KMS-11 (cell line): ENCODE data around the gene SPDYE4.

ENCODE experiments used
- H2AFZ ChIP-seq: fragments of 200-600 bp; sonication (generic); 2 replicates; pipeline ENCODE4 v1.6.1; 2016; ENCODE audit warnings: antibody characterized with exemption, mixed run types, low read depth
- H3K27ac ChIP-seq: fragments of 200-600 bp; sonication (generic); 2 replicates; pipeline ENCODE4 v1.6.1; 2016; ENCODE audit warnings: mild to moderate bottlenecking, mixed run types
- H3K27me3 ChIP-seq: fragments of 200-600 bp; sonication (generic); 2 replicates; pipeline ENCODE4 v1.6.1; 2017; ENCODE audit warnings: mild to moderate bottlenecking, low read depth, mixed run types, moderate library complexity; ENCODE audit not compliant: insufficient read depth
- H3K36me3 ChIP-seq: fragments of 200-600 bp; sonication (generic); 2 replicates; pipeline ENCODE4 v1.6.1; 2017; ENCODE audit warnings: mild to moderate bottlenecking, mixed run types; ENCODE audit not compliant: insufficient read depth
- H3K4me1 ChIP-seq: fragments of 200-600 bp; sonication (generic); 2 replicates; pipeline ENCODE4 v1.6.1; 2016; ENCODE audit warnings: mild to moderate bottlenecking, low read depth, mixed run types; ENCODE audit not compliant: poor library complexity, severe bottlenecking
- H3K4me2 ChIP-seq: fragments of 200-600 bp; sonication (generic); 2 replicates; pipeline ENCODE4 v1.7.0; 2016; ENCODE audit warnings: mild to moderate bottlenecking, mixed run types
- H3K4me3 ChIP-seq: fragments of 200-600 bp; sonication (generic); IDR thresholded peaks from 2 replicates; pipeline ENCODE4 v1.6.1; 2017; ENCODE audit warnings: low read depth, low read length, mixed read lengths; ENCODE audit not compliant: insufficient read depth
- H3K79me2 ChIP-seq: fragments of 200-600 bp; sonication (generic); 2 replicates; pipeline ENCODE4 v1.6.1; 2016; ENCODE audit warnings: low read depth, mixed run types; ENCODE audit not compliant: insufficient read depth
- H3K9ac ChIP-seq: fragments of 200-600 bp; sonication (generic); 2 replicates; pipeline ENCODE4 v1.6.1; 2016; ENCODE audit warnings: mild to moderate bottlenecking, mixed run types
- H4K20me1 ChIP-seq: fragments of 200-600 bp; sonication (generic); 2 replicates; pipeline ENCODE4 v1.6.1; 2016; ENCODE audit warnings: mild to moderate bottlenecking, mixed run types; ENCODE audit not compliant: insufficient read depth
- TF ChIP-seq, protein P1 (sequence below): fragments of 200-600 bp; sonication (generic); conservative IDR thresholded peaks from 2 replicates; pipeline ENCODE4 v1.6.1; 2017; ENCODE audit warnings: low read depth, mild to moderate bottlenecking, antibody characterized with exemption, low read length, moderate library complexity, mixed read lengths

Gene SPDYE4

DNA sequence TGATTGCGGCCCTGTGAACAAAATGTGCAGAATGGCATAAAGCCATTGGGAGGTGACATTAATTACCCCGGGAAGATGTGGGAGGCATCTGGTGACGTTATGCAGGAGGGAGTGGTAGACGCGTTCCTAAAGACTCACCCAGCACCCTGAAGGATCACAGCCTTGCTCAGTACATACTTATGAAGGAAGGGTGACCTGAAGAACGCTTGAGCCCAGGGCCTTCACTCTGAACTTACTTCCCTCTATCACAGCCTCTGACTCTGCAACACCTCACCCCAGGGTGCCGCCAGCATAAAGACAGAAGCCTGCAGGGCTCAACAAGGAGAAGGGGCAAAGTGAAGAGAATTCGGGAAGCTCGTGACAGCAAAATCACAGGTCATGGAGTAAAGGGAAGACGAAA lies 31.4 kb upstream of the SPDYE4 start:
- H2AFZ ChIP-seq, result no peak overlapping the region
- no peak overlapping the region for H3K9ac ChIP-seq
- H3K4me3 ChIP-seq, result no peak overlapping the region
- no peaks in the 10 kb centered on the region for H3K27me3 ChIP-seq
- H3K27ac ChIP-seq, result no peak overlapping the region
- TF ChIP-seq, protein P1, sequence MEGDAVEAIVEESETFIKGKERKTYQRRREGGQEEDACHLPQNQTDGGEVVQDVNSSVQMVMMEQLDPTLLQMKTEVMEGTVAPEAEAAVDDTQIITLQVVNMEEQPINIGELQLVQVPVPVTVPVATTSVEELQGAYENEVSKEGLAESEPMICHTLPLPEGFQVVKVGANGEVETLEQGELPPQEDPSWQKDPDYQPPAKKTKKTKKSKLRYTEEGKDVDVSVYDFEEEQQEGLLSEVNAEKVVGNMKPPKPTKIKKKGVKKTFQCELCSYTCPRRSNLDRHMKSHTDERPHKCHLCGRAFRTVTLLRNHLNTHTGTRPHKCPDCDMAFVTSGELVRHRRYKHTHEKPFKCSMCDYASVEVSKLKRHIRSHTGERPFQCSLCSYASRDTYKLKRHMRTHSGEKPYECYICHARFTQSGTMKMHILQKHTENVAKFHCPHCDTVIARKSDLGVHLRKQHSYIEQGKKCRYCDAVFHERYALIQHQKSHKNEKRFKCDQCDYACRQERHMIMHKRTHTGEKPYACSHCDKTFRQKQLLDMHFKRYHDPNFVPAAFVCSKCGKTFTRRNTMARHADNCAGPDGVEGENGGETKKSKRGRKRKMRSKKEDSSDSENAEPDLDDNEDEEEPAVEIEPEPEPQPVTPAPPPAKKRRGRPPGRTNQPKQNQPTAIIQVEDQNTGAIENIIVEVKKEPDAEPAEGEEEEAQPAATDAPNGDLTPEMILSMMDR, result no peak
- no peak overlapping the region for H3K4me2 ChIP-seq
- H3K79me2 ChIP-seq, result no peaks in the 10 kb centered on the region
- H3K4me1 ChIP-seq, result no peaks in the 10 kb centered on the region
- no peaks in the 10 kb centered on the region for H3K36me3 ChIP-seq
- no peaks in the 10 kb centered on the region for H4K20me1 ChIP-seq

DNA sequence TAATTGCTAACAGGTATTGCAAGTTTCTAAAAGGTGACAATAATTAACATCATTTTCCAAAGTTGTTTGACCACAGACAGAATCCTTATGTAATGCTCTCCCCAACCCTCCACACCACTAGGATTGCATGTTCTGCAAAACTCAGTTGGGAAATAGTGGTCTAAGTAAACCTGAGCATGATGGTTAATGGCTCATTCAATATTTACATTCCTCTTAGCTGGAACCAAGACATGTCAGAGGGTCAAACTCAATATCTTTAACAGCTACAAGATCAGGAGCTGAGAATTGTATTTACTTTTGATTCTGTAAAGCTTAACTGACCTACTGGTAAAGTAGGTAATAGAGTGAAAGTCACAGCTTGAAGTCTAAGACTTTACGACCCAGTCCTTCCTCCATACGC lies 30.7 kb upstream of the SPDYE4 start:
- Histone ChIP-seq H3K4me1 (no peaks in the 10 kb centered on the region), H4K20me1 (no peaks in the 10 kb centered on the region), H3K27ac (no peak overlapping the region), H3K36me3 (no peaks in the 10 kb centered on the region), H3K4me3 (no peak overlapping the region), H2AFZ (no peak overlapping the region), H3K79me2 (no peaks in the 10 kb centered on the region), H3K9ac (no peak overlapping the region), H3K4me2 (no peak overlapping the region), H3K27me3 (no peaks in the 10 kb centered on the region)
- TF ChIP-seq, protein P1, result no peak

DNA sequence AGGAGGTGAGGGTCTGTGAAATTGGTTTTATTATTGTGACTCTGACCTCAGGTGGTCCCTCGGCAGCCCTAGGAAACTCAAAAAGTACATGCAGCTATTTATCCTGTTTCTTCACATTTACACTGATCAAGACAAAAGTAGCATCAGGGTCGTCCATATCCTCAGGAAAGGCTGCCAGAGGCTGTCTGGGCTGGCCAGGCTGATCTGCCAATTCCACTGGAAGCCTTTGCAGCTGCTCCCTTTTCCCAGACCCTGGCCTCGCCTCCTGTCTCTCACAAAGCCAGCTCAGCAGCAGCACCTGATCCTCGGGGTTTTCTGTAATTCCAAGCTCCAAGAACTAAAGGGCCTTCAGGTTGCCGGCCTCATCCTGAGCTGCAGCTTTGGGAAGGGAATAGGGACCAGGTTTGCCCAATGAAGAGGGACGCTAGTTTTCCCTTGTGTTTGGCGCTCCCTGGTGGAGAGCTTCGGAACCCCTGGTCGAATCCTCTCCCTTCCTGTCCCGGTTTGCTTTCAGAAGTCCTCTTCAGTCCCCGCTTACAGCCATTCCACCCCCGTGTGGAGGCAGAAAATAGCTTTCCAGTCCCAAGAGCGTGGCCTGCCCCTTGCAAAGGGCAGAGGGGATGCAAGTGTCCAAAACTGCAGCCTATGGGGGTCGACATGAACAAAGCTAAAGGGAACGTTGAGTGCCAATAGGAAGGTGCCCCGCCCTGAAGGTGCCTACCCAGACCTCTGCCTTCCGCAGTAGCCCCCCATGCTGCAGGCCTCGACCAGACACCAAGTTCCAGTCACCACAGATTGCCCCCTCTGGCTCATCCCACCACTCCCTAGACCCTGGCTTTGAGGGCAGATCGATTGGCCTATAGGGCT lies 27.4 kb upstream of the SPDYE4 start:
- H3K27ac ChIP-seq, result no peak overlapping the region
- no peaks in the 10 kb centered on the region for H3K27me3 ChIP-seq
- H3K4me3 ChIP-seq, result no peak overlapping the region
- H3K36me3 ChIP-seq, result no peaks in the 10 kb centered on the region
- no peaks in the 10 kb centered on the region for H4K20me1 ChIP-seq
- H3K4me1 ChIP-seq, result no peaks in the 10 kb centered on the region
- no peak overlapping the region for H3K9ac ChIP-seq
- no peak overlapping the region for H3K4me2 ChIP-seq
- no peaks in the 10 kb centered on the region for H3K79me2 ChIP-seq
- H2AFZ ChIP-seq, result no peak overlapping the region
- TF ChIP-seq, protein P1, result peak; percentile 56

DNA sequence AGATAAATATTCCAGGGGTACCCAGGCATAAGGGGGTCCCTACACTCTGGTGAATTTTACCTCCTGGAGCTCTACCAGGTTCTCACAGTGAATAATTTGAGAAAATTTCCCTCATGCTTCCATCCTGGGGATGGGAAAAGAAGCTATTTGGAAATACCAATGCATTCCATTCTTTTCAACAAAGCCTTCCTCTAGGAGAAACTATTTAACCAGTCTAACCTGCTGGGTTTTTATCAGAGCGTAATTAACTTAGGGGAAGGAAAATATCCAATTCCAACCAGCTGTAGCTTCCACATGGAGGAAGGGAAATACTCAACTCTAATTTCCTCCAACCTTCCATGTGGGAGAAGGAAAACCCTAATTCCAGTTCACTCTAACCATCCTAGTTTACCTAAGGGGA lies 23.8 kb upstream of the SPDYE4 start:
- Histone ChIP-seq H3K4me2 (no peak overlapping the region), H3K9ac (no peak overlapping the region), H4K20me1 (no peaks in the 10 kb centered on the region), H3K4me3 (no peak overlapping the region), H3K27me3 (no peaks in the 10 kb centered on the region), H2AFZ (no peak overlapping the region), H3K36me3 (no peaks in the 10 kb centered on the region), H3K4me1 (no peaks in the 10 kb centered on the region), H3K79me2 (no peaks in the 10 kb centered on the region), H3K27ac (no peak overlapping the region)
- TF ChIP-seq, protein P1, result no peak
